ENCODE data around the gene GAREM1.

GRCh38 chr18:32349728-32350395, 120.8 kb downstream of the GAREM1 start:
- no peak for TF ChIP-seq HOMEZ (CRISPR knock-in tag; IDR thresholded peaks at IDR 0.05)
- TF ChIP-seq SNAPC5 (CRISPR knock-in tag; IDR thresholded peaks at IDR 0.05) = no peak
- TF ChIP-seq POLR2AphosphoS2 (IDR thresholded peaks at IDR 0.05; ENCODE audit: low read length) = no peak
- TF ChIP-seq HINFP (tag; conservative IDR thresholded peaks at IDR 0.05; ENCODE audit: low read depth) = no peak
- no peak for TF ChIP-seq ZNF785 (CRISPR knock-in tag; IDR thresholded peaks at IDR 0.05)
- TF ChIP-seq ZNF140 (CRISPR knock-in tag; IDR thresholded peaks at IDR 0.05) = no peak
- no peak for TF ChIP-seq MAX (CRISPR knock-in tag; IDR thresholded peaks at IDR 0.05)
